ENCODE measurements around the gene NAGA.

DNA sequence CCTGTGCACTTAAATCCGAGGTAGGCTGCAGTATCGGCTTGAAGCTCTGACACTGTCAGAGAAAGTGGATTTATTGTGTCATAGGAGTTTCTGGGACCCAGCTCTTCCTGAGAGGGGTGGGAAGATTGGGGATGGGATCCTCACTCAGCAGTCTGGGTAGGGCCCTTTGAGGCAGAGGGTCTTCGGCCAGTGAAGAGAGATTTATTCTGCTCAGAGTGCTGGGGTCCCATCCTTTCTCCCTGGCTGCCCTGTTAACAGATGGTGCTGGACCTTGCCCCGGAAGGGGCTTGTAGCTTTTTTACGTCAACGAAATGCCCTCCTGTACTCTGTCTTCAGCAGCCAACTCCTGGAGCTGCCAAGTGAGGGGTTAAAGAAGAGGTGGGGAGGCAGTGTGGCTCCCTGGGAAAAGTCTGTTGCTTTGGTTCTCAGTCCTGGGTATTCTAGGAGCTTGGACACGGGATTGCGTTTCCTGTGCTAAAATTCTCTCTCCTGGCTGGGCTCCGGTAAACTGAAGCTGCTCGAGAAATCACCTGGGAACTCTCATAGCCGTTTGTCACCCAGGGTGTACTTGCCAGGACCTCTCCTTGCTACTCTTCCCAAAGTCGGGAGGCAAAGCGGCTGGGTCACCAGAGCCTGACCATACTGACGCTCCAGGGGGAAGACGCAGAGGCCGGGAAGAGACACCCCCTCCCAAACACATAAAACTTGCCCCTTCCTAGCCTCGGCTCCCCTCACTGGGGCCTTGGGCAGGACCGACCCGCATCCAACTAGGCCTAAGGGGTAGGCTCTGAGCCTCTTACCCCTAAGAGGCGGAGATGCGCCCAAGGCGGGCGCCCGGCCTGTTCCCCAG, 8.1 kb upstream of the NAGA start:
- TF ChIP-seq CREB1 (IDR thresholded peaks at IDR 0.05; ENCODE audit: low read depth) (no peak), YY1 (IDR thresholded peaks at IDR 0.05; ENCODE audit: low read depth) (no peak), EP300 (IDR thresholded peaks at IDR 0.05; ENCODE audit: borderline replicate concordance) (no peak), RAD21 (IDR thresholded peaks at IDR 0.05; ENCODE audit: low read depth) (no peak), FOXM1 (IDR thresholded peaks at IDR 0.05; ENCODE audit: borderline replicate concordance, low read depth) (no peak), ZBTB7A (IDR thresholded peaks at IDR 0.05; ENCODE audit: low read depth) (no peak), TEAD4 (IDR thresholded peaks at IDR 0.05) (no peak), USF1 (IDR thresholded peaks at IDR 0.05) (no peak), EGR1 (IDR thresholded peaks at IDR 0.05) (no peak), NFIC (IDR thresholded peaks at IDR 0.05) (no peak), CEBPB (IDR thresholded peaks at IDR 0.05) (no peak)
- TF ChIP-seq, protein P1, sequence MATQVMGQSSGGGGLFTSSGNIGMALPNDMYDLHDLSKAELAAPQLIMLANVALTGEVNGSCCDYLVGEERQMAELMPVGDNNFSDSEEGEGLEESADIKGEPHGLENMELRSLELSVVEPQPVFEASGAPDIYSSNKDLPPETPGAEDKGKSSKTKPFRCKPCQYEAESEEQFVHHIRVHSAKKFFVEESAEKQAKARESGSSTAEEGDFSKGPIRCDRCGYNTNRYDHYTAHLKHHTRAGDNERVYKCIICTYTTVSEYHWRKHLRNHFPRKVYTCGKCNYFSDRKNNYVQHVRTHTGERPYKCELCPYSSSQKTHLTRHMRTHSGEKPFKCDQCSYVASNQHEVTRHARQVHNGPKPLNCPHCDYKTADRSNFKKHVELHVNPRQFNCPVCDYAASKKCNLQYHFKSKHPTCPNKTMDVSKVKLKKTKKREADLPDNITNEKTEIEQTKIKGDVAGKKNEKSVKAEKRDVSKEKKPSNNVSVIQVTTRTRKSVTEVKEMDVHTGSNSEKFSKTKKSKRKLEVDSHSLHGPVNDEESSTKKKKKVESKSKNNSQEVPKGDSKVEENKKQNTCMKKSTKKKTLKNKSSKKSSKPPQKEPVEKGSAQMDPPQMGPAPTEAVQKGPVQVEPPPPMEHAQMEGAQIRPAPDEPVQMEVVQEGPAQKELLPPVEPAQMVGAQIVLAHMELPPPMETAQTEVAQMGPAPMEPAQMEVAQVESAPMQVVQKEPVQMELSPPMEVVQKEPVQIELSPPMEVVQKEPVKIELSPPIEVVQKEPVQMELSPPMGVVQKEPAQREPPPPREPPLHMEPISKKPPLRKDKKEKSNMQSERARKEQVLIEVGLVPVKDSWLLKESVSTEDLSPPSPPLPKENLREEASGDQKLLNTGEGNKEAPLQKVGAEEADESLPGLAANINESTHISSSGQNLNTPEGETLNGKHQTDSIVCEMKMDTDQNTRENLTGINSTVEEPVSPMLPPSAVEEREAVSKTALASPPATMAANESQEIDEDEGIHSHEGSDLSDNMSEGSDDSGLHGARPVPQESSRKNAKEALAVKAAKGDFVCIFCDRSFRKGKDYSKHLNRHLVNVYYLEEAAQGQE (IDR thresholded peaks at IDR 0.05; ENCODE audit: low read depth), result no peak
- TF ChIP-seq, protein P2, sequence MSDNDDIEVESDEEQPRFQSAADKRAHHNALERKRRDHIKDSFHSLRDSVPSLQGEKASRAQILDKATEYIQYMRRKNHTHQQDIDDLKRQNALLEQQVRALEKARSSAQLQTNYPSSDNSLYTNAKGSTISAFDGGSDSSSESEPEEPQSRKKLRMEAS (IDR thresholded peaks at IDR 0.05), result no peak

Measured in Ishikawa (cell line).